GM21367 (cell line): ENCODE data around the gene PMEL.
"Not testable (repeated sequence)": the region's sequence is repeated elsewhere in the genome, so short reads cannot be mapped to it uniquely, and the experiment has no call there.

Experiments used
- ATAC-seq: cut with Tn5 transposase; IDR thresholded peaks from one replicate; pipeline ENCODE4 v1.9.1; 2021; ENCODE audit not compliant: unreplicated experiment

PMEL gene

GRCh38 chr12:55965941-55966407, at the start of gene PMEL:
PMEL (minus strand) TSS chr12:55966042; CDS start chr12:55966011, 31 bp downstream.
- no peak for ATAC-seq

DNA sequence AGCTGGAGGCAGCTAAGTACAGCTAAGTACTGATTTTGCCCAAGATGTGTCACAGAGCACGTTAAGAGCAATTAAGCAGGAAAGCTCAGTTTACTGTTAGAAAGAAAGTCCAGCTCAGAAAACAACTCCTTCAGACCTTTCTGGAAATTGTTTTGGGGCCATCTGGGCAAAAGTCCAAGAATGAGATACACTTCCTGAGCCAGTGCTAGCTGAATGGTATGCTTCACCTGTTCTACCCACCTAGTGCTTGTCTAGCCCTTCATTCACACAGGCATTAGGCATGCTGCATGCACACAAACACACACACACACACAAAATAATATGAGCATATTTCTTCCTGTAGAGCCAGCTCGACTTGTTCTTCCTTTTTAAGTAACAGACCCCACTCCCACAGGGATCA, 48.4 kb upstream of the PMEL start:
- no peak for ATAC-seq

DNA sequence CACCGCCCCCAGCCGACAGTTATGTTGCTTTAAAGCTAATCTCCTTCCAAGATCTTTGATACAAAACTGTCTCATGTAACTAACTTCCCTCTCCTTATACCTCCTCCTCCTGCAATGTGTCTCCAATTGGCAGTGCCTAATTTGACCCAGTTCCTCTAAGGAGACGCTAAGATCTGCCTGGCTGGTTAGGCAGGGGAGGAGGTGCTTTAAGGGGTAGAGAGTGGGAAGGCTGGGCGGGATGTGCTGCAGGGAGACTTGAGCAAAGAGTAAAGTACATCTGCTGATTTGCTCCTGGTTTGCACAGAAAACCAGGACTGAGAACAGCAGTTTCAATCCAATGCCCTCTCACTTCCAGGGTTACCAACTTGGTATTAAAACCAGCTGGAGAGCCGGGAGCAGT, 47.6 kb upstream of the PMEL start:
- no peak for ATAC-seq

GRCh38 chr12:56011509-56012090, 45.8 kb upstream of the PMEL start:
- ATAC-seq: no peak

GRCh38 chr12:56010111-56010570, 44.3 kb upstream of the PMEL start:
- no peak for ATAC-seq

- no peak for ATAC-seq
Measured at GRCh38 chr12:56007564-56008559, 42.0 kb upstream of the PMEL start.

- no peak for ATAC-seq
Measured at GRCh38 chr12:56004211-56004610, 38.4 kb upstream of the PMEL start.

- not testable (repeated sequence) for ATAC-seq
Measured at GRCh38 chr12:56003376-56003775, 37.5 kb upstream of the PMEL start.

GRCh38 chr12:56001487-56002100, 35.8 kb upstream of the PMEL start:
- no peak for ATAC-seq

DNA sequence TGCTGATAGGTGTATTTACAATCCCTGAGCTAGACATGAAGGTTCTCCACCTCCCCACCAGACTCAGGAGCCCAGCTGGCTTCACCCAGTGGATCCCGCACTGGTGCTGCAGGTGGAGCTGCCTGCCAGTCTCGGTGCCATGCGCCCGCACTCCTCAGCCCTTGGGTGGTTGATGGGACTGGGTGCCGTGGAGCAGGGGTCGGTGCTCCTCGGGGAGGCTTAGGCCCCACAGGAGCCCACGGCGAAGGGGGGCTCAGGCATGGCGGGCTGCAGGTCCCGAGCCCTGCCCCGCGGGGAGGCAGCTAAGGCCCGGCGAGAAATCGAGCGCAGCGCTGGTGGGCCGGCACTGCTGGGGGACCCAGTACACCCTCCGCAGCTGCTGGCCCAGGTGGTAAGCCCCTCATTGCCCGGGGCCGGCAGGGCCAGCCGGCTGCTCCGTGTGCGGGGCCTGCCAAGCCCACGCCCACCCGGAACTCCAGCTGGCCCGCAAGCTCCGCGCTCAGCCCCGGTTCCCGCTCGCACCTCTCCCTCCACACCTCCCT, 34.2 kb upstream of the PMEL start:
- not testable (repeated sequence) for ATAC-seq

DNA sequence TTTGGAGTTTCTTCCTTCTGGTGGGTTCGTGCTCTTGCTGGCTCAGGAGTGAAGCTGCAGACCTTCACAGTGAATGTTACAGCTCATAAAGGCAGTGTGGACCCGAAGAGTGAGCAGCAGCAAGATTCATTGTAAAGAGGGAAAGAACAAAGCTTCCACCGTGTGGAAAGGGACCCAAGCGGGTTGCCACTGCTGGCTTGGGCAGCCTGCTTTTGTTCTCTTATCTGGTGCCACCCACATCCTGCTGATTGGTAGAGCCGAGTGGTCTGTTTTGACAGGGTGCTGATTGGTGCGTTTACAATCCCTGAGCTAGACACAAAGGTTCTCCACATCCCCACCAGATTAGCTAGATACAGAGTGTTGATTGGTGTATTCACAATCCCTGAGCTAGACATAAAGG, 33.7 kb upstream of the PMEL start:
- ATAC-seq: not testable (repeated sequence)

- ATAC-seq: no peak
Measured at GRCh38 chr12:55997535-55997859, 31.7 kb upstream of the PMEL start.

DNA sequence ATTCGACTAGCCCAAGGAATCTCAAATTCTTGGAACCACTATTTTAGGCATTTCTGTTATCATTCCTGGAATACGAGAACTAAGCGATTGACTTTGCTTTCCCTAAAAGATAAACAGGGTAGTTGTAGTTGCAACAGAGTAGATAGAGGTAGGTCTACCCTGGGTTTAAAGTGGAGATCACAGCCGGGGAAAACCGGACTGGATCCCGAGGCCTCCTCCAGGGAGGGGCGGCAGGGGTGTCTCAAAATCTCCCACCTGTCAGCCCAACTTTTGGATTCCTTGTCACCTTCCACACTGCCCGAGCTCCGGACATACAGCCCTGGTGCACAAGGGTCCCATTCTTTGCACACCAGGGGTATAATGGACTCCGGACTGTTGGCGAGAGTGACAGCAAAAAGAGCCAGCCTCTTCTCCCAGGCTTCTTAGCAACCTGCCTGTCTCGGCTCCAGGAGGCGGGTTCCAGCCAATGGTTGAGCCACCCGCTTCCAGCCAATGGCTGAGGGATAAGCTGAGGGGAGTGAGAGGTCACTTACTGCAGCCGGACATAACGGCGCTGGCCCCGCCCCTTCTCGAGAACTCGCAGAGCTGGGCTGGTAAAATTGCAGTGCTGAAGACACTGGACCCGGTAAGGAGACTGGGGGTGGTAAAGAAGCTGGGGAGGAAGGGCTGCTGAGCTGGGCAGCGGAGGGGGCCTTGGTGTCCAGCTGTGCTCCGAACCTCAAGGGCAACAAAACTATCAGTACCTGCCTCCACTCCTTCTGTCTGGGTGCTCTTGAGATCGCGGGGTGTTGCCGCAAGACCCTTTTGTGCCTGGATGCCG, 31.1 kb upstream of the PMEL start, which contains the start of gene SUOX:
SUOX (plus strand) TSS at position 562 of the 820 bp plus-strand sequence. CDS start 4,946 bp downstream, outside the sequence.
- peak; percentile 95 for ATAC-seq

GRCh38 chr12:55996201-55996714, 30.4 kb upstream of the PMEL start:
- ATAC-seq: no peak

DNA sequence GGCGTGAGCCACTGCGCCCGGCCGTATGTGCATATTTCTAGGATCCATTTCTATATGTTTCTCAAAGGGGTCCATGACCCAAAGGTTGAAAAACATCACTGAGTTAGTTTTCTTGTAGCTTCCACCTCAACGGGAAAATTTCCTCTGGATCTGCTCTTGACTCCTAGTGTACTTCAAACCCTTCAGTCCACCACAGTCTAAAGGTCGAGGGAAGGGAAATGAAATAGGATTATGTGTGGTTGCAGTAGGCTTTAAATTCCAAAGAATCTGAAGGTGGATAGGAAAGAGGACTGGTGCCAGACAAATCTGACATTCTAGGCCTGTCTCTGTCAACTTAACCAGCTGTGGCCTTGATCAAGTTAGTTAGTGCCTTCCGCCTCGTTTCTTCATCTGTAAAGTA, 29.5 kb upstream of the PMEL start:
- ATAC-seq: no peak

DNA sequence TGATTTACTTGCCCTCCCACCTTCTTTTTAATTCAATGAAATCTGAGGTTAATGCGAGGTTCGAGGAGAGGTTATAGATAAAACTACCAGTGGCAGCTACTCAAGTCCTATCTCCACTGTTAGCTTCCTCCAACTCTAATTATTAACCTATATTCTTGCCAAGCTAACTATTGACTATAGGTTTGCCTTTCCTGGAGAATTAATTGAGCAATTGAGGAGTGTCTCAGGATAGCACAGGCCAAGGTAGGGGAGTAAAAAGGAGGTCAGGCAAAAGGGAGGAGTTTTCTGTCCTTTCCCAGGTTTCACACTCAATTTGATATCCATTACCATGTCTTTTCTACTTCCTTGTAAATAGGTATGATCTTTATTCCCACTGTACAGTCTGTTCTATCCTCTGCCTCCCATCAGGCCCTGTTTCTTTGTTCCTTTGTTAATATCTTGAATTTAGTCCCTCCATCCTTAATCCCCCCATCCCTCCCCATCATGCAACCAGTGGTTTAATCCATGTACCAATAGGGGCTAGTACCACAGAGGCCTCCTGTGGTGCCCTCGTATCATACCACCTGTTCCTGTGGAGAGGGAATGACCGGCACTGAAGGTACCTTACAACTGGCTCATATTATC, 27.5 kb upstream of the PMEL start:
- ATAC-seq: no peak

DNA sequence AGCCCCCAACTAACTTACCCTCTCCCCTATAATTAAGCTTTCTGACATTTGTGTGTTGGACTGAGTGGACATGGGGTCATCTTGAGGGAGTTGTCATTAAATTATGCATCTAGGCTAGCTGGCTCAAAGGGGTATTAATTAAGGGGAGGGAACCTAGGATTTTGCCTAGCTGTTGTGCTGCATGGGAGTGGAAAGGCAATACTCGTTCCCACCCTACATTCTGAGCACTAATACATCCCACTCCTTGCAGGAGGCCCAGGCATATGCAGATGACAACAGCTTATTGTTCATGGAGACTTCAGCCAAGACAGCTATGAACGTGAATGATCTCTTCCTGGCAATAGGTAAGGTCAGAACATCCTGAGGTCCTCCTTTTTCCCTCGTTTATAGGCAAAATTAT, 25.3 kb upstream of the PMEL start:
- ATAC-seq: no peak

DNA sequence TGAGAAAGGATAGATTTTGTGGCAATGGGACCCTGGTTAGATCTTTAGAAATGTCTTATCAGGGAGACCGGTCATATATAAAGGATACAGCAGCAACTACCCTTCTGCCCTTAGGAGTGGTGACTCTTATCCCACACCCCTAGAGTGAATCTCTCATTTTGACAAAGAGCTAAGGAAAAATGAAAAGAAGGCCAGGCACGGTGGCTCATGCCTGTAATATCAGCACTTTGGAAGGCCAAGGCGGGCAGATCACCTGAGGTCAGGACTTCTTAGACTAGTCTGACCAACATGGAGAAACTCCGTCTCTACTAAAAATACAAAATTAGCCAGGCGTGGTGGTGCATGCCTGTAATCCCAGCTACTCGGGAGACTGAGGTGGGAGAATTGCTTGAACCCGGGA, 20.1 kb upstream of the PMEL start:
- ATAC-seq: not testable (repeated sequence)

- no peak for ATAC-seq
Measured at GRCh38 chr12:55985341-55985740, 19.5 kb upstream of the PMEL start.

DNA sequence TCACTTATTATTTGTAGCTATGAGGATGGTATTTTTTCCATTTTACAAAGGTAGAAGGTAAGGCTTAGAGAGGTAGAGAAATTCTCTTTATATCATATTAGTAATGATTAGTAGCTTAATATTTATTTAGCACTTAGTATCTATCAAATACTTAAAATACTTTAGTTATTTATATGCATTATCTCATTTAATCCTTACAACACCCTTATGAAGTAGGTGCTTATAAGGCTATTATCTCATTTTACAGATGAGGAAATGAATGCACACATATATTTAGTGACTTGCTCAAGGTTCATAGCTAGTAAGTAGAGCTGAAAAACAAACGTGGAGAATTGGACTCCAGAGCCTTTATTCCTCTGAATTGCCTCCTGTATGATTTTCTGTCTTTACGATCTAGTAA, 19.0 kb upstream of the PMEL start:
- ATAC-seq: no peak
